Colon (tissue), 2 donors: Measurements from ENCODE around the gene DCBLD2.
"Not testable (repeated sequence)": the region's sequence is repeated elsewhere in the genome, so short reads cannot be mapped to it uniquely, and the experiment has no call there.

ENCODE experiments used
- FAIRE-seq: peaks from 2 replicates; lab custom pipeline; 2012; peaks lifted over from hg19 to GRCh38; lab: Jason Lieb, UNC
- donor health status: control.
- donor health status: control.

The DCBLD2 gene

DNA sequence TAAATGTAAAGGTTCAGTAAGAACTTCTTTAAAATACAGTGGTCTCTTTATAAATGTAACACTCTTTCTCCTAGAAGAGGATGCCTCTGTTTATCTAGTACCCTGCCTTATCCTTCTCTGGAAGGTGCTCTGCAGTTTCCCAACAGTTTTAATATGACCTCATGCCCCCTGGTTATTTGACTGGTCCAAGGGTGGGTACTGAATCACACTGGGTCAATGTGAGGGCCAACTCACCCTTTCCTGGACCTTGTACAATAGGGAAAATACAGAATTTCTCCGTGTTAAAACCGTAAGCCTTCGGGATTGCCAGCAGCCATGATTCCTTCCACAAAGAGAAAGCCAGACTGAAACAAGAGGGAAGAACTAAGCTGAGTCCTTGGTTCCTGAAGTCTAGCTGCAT, 9.2 kb downstream of the DCBLD2 start:
- no peak for FAIRE-seq

DNA sequence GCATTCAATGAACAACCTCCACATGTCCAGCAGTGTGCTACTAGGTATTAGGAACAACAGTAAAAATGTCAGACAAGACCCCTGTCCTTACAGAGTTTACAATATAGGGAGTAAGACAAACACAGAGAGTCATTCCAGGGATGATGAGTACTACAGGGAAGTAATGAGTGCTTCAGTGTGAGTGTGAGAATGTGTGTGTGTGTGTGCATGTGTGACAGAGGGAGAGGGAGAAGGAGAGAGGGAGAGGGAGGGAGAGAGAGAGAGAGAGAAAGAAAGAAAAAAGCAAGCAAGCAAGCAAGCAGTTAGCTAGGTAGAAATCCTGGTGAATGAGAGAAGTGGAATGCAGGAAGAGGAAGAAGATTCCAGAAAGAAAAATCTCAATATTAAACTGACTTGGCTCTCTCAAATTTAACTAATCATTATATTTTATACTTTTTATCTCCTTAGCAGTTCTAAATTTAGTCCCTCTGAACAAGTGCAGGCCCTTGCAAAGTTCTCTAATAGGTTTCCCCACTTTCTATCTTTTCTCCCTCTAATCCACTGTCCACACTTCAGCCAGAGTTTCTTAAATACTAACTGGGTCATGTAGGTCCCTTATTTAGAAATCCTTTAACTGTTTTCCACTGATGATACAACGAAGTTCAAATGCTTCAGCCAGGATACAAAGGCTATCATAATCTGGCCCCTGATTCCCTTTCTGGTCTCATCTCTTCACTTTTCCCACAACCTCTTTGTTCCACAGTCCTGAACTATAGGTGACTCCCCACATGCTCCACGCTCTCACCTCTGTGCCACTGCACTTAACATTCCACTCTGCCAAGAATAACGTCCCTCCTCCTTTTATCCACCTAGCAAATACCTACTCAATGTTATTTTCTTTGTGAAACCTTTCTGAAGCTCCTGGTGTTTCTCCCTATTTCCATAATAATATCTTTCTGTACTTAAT, 10.3 kb downstream of the DCBLD2 start:
- FAIRE-seq, result no peak

DNA sequence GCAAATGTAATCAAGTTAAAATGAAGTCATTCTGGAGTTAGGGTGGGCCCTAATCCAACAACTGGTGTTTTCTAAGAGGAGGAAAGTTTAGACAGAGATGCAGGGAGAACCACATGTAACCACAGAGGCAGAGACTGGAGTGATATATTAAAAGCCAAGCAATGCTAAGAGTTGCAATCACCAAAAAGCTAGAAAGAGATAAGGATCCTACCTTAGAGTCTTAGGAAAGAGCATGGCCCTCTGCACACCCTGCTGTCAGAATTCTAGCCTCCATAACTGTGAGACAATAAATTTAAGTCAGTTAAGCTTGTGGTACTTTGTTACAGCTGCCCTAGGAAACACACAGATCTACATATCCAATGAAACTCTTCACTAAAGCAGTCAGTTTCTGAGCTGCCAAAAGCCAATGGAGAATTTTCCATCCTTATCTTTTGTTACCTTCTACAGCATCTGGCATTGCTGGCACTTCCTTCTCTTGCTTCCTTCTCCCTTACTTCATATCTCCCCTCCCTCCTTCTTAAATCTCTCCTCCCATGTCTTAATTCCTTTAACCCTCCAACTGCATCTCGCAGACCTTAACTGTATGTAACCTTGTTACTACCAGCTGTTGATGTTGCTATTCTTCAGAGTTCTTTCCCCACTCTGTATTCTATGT, 11.2 kb downstream of the DCBLD2 start:
- FAIRE-seq, result no peak

DNA sequence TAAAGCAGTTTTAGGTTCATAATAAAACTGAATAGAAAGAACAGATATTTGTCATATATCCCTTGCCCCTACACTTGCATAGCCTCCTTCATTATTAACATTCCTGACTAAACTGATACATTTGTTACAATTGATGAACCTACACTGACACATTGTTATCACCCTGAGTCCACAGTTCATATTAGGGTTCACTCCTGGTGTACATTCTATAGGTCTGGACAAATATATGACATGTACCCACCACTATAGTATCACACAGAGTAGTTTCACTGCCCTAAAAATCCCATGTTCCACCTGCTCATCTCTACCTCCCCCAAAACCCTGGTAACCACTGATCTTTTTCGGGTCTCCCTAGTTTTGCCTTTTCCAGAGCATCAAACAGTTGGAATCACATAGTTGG, 13.8 kb downstream of the DCBLD2 start:
- FAIRE-seq, result no peak

DNA sequence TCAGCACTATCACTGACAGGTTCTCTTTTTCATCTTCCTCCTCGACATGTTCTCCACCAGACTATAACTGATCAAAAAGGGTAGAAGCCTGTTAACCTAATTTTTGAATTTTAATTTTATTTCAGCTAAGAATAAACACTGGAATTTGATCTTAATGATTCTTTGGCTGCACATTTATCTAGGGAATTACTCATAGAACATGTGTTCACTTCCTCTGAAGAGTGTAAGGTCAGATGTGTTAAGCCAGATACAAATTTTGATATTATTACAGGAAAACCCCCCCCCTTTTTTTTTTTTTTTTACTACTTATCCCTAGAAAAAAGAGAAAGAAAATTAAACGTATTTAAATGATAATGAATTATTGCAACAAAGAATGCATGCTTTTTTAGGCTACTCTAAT, 15.0 kb downstream of the DCBLD2 start:
- no peak for FAIRE-seq

DNA sequence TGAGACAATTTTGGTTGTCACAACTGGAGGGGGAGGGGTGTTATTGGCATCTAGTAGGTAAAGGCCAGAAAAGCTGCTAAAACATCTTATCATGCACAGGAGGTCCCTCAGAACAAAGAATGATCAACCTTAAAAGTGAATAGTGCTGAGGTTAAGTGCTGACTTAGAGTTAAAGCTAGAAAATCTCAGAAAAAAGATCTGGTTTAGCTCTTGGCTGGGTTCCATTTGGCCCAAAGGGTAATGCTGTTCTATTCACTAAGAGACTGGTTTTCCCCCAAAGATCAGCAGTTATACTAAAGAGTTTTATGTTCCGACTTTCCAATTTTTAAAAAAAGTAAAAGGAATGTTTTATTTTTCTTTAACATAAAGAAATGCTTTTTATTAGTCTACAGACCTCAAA, 15.6 kb downstream of the DCBLD2 start:
- FAIRE-seq, result no peak

DNA sequence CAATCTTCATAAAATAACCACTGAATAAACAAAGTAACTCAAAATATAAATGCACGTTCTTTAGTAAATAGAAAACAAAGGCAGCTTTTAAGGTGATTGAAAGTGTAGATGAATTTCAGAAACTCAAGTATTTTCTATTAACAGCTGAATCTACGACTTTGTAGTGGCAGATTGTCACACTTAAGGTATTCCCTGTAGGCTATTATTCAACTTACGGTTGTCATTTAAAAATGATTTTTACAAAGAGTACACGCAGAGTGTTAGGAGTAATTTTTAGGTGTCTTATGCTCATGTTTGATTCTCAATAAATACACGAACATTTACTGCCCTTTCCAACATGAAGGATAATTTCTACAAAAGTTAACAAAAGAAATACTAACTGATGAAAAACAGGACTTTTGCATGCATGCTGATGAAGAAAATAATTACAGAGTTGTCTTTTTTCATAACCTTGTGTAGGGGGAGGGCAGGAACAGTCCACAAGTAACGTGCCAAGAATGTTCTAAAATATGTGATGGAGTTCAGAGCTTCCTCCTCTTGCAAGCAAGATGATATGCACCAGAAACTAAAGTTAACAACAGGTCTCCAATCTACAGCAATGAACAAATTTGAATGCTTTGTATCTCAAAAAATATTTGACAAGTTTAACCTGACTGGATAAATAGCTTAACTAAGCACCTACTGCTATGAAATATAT, 16.7 kb downstream of the DCBLD2 start:
- FAIRE-seq, result no peak

DNA sequence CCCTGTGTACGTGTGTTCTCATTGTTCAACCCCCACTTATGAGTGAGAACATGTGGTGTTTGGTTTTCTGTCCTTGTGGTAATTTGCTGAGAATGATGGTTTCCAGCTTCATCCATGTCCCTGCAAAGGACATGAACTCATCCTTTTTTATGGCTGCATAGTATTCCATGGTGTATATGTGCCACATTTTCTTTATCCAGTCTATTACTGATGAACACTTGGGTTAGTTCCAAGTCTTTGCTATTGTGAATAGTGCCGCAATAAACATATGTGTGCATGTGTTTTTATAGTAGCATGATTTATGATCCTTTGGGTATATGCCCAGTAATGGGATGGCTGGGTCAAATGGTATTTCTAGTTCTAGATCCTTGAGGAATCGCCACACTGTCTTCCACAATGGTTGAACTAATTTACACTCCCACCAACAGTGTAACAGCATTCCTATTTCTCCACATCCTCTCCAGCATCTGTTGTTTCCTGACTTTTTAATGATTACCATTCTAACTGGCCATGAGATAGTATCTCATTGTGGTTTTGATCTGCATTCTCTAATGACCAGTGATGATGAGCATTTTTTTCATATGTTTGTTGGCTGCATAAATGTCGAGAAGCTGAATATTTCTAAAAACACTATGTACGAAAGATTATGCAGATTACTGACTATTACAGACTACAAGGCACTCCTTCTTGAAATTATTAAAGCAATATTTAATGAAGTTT, 18.7 kb downstream of the DCBLD2 start:
- not testable (repeated sequence) for FAIRE-seq

DNA sequence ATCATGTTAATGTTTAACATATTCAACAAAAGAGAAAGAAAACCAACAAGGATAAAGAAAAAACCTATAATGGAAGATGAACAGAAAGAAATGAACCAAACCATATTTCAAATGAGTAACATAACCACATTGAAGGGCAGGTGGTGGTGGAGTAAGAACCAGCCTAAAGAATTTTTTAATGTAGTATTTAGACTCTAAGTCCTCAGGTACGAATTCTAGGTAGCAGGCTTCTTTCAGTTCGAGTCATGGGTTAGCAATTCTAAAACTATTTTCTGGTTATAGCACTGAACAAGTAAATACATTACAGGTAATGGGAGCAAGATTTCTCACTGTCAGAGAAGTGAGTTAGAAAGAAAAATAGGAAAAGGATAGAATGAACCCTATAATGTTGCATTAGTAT, 24.4 kb downstream of the DCBLD2 start:
- no peak for FAIRE-seq

DNA sequence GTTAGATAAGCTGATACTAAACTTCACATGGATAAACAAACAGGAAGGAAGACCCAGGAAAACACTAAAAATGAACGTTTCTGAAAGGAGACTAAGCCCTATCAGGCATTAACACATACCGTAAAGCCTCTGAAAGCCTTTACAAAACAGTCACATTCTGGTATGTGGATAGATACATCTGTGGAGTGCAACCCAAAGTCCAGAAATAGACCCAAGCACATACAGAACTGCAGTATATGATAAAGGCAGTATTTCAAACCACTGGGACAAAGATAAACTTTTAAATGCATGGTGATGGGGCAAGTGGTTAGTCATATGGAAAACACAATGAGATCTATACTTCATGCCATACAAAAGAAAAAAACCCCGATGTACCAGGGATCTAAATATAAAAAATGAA, 26.0 kb downstream of the DCBLD2 start:
- FAIRE-seq, result no peak

DNA sequence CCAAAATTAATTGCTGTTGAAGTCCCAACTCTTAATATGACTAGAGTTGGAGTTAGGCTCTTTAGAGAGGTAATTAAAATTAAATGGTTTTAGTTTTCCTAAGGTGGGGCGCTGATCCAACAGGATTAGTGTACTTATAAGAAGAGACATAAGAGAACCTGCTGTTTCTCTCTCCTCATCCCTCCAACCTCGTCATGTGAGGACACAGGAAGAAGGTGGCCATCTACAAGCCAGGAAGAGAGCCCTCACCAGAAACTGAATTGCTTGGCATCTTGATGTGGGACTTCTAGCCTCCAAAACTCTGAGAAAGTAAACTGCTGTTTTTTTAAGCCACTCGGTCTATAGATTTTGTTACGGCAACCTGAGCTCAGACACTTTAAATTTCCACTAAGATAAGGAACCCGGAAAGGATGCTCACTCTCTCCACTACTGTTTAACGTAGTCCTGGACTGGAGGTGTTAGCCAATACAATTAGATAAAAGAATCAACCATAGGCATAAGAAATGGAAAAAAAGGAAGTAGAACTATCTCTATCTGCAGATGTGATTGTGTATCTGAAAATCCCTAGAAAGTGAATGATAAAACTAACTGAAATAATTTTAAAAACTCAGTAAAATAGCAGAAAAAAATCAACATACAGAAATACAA, 26.8 kb downstream of the DCBLD2 start:
- peak; percentile 21 for FAIRE-seq

DNA sequence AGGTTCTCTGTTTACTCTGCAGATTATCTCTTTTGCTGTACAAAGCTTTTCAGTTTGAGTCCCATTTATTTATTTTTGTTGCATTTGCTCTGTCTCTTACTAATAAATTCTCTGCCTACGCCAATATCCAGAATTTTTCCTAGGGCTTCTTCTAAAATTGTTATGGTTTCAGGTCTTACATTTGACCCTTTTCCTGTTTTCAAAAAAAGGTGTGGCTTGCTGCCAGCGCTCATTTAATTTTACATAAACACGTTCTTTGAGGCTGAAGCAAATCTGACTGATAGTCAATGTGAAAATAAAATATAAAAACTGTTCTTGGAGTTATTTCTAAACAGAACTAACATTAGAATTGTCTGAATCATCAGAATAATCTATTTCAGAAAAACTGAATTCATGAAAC, 32.1 kb downstream of the DCBLD2 start:
- FAIRE-seq, result no peak

DNA sequence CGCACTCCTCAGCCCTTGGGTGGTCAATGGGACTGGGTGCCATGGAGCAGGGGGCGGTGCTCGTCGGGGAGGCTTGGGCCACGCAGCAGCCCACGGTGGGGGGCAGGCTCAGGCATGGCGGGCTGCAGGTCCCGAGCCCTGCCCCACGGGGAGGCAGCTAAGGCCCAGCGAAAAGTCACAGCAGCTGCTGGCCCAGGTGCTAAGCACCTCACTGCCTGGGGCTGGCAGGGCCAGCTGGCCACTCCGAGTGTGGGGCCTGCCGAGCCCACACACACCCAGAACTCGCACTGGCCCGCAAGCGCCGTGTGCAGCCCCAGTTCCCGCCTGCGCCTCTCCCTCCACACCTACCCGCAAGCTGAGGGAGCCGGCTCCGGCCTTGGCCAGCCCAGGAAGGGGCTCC, 43.5 kb downstream of the DCBLD2 start:
- FAIRE-seq, result not testable (repeated sequence)

DNA sequence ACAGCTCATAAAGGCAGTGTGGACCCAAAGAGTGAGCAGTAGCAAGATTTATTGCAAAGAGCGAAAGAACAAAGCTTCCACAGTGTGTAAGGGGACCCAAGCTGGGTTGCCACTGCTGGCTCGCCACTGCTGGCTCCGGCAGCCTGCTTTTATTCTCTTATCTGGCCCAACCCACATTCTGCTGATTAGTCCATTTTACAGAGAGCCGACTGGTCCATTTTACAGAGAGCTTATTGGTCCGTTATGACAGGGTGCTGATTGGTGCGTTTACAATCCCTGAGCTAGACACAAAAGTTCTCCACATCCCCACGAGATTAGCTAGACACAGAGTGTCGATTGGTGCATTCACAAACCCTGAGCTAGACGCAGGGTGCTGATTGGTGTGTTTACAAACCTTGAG, 44.2 kb downstream of the DCBLD2 start:
- FAIRE-seq, result not testable (repeated sequence)

DNA sequence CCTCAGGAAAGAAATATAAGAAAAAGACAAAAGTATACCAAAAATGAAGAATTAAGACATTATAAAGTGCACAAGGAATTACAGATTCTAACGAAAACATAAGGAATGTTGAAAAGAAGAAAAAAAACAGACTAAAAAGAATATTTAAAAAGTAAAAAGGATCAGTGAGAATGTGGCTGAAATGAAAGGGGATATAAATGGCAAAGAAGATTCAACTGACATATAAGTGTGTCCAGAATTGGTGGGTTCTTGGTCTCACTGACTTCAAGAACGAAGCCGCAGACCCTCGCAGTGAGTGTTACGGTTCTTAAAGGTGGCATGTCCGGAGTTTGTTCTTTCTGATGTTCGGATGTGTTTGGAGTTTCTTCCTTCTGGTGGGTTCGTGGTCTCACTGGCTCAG, 44.8 kb downstream of the DCBLD2 start:
- no peak for FAIRE-seq

DNA sequence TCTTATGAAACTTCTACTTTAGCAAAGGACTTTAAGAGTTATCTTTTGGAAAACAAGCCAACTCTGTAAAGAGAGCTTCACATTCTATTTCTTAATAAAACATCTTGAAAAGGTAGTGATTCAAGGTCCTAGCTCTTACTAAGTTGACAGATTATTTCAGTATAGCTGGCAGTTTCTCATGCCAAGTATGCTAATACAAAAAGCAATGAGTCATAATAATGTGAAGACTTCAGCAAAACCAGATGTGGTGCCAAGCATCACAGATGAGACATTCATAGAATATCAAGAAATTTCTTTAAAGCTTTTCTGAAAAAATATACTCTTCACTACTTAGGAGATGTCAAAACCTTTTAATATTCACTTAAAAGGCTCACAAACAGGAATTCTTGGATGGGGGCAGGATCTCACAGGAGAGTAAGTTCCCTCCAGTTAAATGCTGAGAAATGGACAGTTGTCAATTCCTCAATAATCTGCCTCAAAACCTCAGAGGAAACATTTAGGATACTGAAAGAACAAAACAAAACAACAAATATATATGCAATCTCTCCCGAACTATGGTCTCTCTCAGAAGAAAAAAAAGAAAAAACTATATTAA, 45.6 kb downstream of the DCBLD2 start:
- no peak for FAIRE-seq

DNA sequence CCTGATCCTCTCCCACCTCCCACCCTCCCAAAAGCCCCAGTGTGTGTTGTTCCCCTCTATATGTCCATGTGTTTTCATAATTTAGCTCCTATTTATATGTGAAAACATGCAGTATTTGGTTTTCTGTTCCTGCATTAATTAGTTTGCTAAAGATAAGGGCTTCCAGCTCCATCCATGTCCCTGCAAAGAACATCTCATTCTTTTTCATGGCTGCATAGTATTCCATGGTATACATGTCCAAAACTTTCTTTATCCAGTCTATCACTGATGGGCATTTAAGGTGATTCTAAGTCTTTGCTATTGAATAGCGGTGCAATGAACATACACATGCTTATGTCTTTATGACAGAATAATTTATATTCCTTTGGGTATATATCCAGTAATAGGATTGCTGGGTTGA, 53.4 kb downstream of the DCBLD2 start:
- FAIRE-seq, result no peak

DNA sequence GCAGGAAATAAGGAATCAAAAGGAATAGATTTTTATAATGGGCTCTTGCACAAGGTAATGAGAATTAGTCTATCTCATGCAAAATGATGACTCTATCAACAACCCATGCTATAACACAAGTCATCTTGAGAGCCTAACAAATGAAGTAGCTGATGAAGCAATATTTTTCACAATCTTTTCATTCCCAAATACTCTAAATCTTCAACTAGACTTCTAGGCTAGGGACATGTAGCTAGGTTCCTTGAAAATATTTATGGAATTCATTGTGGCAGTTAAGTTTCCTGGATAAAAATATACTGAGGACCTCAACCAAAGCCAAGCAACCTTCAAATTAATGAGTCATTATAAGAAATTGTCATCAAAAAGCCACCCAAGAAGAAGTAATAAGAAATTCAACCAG, 55.4 kb downstream of the DCBLD2 start:
- no peak for FAIRE-seq

DNA sequence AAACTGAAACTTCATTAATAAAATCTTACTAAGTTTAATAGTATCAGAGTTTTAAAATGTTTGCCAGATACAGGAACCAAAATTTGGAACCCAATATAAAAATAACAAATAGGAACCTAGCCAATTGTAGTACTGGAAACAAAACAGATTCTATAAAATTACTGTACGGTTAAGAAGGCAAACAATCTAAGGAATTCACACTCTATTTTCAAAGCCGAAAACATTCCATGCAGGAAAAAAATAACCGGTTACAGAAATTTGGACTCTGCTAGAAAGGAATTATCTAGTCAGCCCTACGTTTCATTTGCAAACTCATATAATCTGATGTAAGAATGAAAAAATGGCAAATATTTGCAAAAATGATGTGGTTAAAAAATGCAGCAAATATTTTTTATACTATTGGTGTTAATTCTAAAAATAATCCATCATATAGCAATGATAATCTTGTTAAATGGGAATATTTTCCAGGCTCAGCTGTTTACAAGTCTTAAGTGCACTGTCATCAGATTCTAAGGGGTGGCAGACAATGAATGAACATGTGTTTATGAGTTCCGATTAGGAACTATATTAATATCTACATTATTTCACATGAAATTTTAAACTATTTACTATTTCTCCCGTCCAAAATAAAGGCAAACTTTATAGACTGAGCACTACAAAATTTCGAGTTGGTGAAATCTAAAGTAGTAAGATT, 58.1 kb downstream of the DCBLD2 start:
- FAIRE-seq, result no peak

DNA sequence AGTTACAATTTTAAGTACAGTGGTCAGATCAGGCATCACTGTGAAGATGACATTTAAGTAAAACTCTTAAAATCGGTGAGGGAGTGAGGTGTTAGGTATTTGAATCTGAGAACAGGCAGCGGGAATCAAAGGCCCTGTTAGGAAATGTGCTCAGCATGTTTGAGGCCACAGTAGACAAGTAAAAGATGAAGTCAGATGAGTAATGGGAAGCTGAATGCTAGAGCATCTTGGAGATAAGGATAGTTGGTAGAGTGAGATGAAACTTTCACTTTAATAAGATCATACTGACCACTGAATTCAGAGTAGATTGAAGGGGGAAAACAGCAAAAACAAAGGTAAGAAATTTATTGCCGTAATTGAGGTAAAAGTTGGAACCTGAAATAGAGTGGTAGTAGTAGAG, 61.6 kb downstream of the DCBLD2 start:
- no peak for FAIRE-seq

DNA sequence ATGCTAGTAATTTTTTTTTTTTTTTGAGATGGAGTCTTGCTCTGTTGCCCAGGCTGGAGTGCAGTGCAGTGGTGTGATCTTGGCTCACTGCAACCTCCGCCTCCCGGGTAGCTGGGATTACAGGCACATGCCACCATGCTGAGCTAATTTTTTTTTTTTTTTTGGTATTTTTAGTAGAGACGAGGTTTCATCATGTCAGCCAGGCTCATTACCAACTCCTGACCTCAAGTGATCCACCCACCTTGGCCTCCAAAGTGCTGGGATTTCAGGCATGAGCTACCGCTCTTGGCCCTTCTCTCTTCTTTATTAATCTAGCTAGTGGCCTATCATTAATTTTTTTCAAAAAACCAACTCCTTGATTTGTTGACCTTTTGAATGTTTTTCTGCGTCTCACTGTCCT, 70.4 kb downstream of the DCBLD2 start:
- FAIRE-seq, result not testable (repeated sequence)
